HepG2 (cell line): ENCODE data around the gene HYAL2. TPM values are rescaled to one million over a fixed set of nuclear protein-coding genes. Genes with fewer than 3 reads are reported as not detected.
A peak's percentile ranks its signal among the peaks of the same experiment; 100 is the strongest.

ENCODE experiments used
- CSRNP1 ChIP-seq: sonication (generic); formaldehyde crosslinking; IDR thresholded peaks from 2 replicates; pipeline ENCODE4 v1.8.1; 2023; ENCODE audit warnings: mild to moderate bottlenecking, missing genetic modification reagents
- CTCF ChIP-seq: sonication (generic); formaldehyde crosslinking; IDR thresholded peaks from 2 replicates; pipeline ENCODE4 v1.5.0; 2020; ENCODE audit warnings: mild to moderate bottlenecking, missing genetic modification reagents, moderate library complexity
- ETV5 ChIP-seq: IDR thresholded peaks from 2 replicates; pipeline ENCODE4 v1.6.1; 2018; ENCODE audit warnings: missing biosample characterization, missing genetic modification reagents, inconsistent platforms, borderline replicate concordance
- FOXA3 ChIP-seq: IDR thresholded peaks from 2 replicates; pipeline ENCODE4 v1.6.1; 2016; ENCODE audit warnings: missing genetic modification reagents, missing compliant biosample characterization
- MIER2 ChIP-seq: IDR thresholded peaks from 2 replicates; pipeline ENCODE4 v1.6.1; 2016; ENCODE audit warnings: missing biosample characterization, missing genetic modification reagents
- NFAT5 ChIP-seq: sonication (generic); formaldehyde crosslinking; IDR thresholded peaks from 2 replicates; pipeline ENCODE4 v1.4.0; 2020; ENCODE audit warnings: missing genetic modification reagents
- RARA ChIP-seq: IDR thresholded peaks from 2 replicates; pipeline ENCODE4 v1.6.1; 2016; ENCODE audit warnings: missing genetic modification reagents, missing compliant biosample characterization
- REXO4 ChIP-seq: sonication (generic); formaldehyde crosslinking; IDR thresholded peaks from 2 replicates; pipeline ENCODE4 v1.8.0; 2022; ENCODE audit warnings: missing genetic modification reagents, mild to moderate bottlenecking, borderline replicate concordance
- SOX6 ChIP-seq, 2 experiments: fragments of 450-650 bp in 1 of 2; sonication (generic) in 1 of 2; formaldehyde crosslinking in 1 of 2; IDR thresholded peaks; 2 replicates each; pipeline versions ENCODE4 v1.4.0 to v1.6.1; 2017 to 2020; ENCODE audit warnings: antibody characterized with exemption in 1 of 2, mild to moderate bottlenecking in 1 of 2, missing genetic modification reagents in 1 of 2
- SP140L ChIP-seq: sonication (generic); formaldehyde crosslinking; IDR thresholded peaks from 2 replicates; pipeline ENCODE4 v1.4.0; 2020; ENCODE audit warnings: missing genetic modification reagents, borderline replicate concordance
- TCF7 ChIP-seq: sonication (generic); IDR thresholded peaks from 2 replicates; pipeline ENCODE4 v1.6.1; 2016; ENCODE audit warnings: antibody characterized with exemption, low read depth
- TRAFD1 ChIP-seq: sonication (generic); formaldehyde crosslinking; IDR thresholded peaks from 2 replicates; pipeline ENCODE4 v1.5.1; 2020; ENCODE audit warnings: missing genetic modification reagents, mild to moderate bottlenecking, borderline replicate concordance
- ZBTB33 ChIP-seq: sonication (generic); formaldehyde crosslinking; IDR thresholded peaks from 2 replicates; pipeline ENCODE4 v1.4.0; 2020; ENCODE audit warnings: missing genetic modification reagents
- ZNF335 ChIP-seq: sonication (generic); formaldehyde crosslinking; IDR thresholded peaks from 2 replicates; pipeline ENCODE4 v1.4.0; 2020; ENCODE audit warnings: missing genetic modification reagents
- ZNF44 ChIP-seq: sonication (generic); formaldehyde crosslinking; IDR thresholded peaks from 2 replicates; pipeline ENCODE4 v1.5.1; 2020; ENCODE audit warnings: mild to moderate bottlenecking, missing genetic modification reagents
- ZNF761 ChIP-seq: sonication (generic); formaldehyde crosslinking; conservative IDR thresholded peaks from 2 replicates; pipeline ENCODE4 v1.4.0; 2020; ENCODE audit warnings: mild to moderate bottlenecking, missing genetic modification reagents
- ZSCAN25 ChIP-seq: sonication (generic); formaldehyde crosslinking; IDR thresholded peaks from 2 replicates; pipeline ENCODE4 v1.8.0; 2022; ENCODE audit warnings: mild to moderate bottlenecking, missing genetic modification reagents
- polyA plus RNA-seq, 8 experiments: library from polyadenylated mRNA; depleted of rRNA in 3 of 8; stranded (reverse) in 7 of 8; unstranded in 1 of 8; fragments of >200 nt; fragmentation: Illumina TruSeq in 4 of 8; extraction: Trizol in 4 of 8; gene quantifications; 2 replicates each; pipeline versions ENCODE4 v1.2.1 to v1.2.3, GENCODE V29; 2011 to 2016; ENCODE audit warnings: low read depth in 4 of 8, missing spikeins in 1 of 8, mixed read lengths in 1 of 8; ENCODE audit not compliant: insufficient read depth in 1 of 8
- total RNA-seq, 5 experiments: library from RNA; depleted of rRNA; stranded (reverse); fragments of >200 nt; fragmentation: Illumina TruSeq; extraction: Trizol; gene quantifications; 2 replicates each; pipeline ENCODE4 v1.2.3, GENCODE V29; 2016; ENCODE audit warnings: low read depth in 1 of 5

The HYAL2 gene
- total and polyA plus RNA-seq, 2 of the 13 experiments (the other 11 are each of a cell fraction or from before 2014, with no cell fraction given): 76.2 to 102 TPM

GRCh38 chr3:50271314-50271936, 51.1 kb downstream of the HYAL2 start (continued):
- TF ChIP-seq ZSCAN25 (CRISPR knock-in tag) (no peak; the same call in 1 of the 2 replicates), TRAFD1 (CRISPR knock-in tag) (no peak), ZNF761 (no peak), ZBTB33 (peak; percentile 27; the same call in 1 of the 2 replicates), FOXA3 (CRISPR knock-in tag) (0 out of 2 replicates have a peak, but pooled peaks have one; percentile 17), CSRNP1 (no peak), MIER2 (CRISPR knock-in tag) (no peak), CTCF (CRISPR knock-in tag) (no peak), ETV5 (CRISPR knock-in tag) (peak; percentile 41; the same call in 1 of the 2 replicates), ZNF44 (CRISPR knock-in tag) (no peak), ZNF335 (CRISPR knock-in tag) (no peak), RARA (peak; percentile 91), SOX6 (IDR thresholded peaks at IDR 0.05) (no peak), SOX6 (CRISPR knock-in tag; IDR thresholded peaks at IDR 0.05) (peak; percentile 40), SP140L (CRISPR knock-in tag) (no peak), REXO4 (CRISPR knock-in tag) (no peak), NFAT5 (no peak), TCF7 (peak; percentile 28; the same call in 1 of the 2 replicates)
